Measurements from ENCODE around the gene CD37.

The CD37 gene

DNA sequence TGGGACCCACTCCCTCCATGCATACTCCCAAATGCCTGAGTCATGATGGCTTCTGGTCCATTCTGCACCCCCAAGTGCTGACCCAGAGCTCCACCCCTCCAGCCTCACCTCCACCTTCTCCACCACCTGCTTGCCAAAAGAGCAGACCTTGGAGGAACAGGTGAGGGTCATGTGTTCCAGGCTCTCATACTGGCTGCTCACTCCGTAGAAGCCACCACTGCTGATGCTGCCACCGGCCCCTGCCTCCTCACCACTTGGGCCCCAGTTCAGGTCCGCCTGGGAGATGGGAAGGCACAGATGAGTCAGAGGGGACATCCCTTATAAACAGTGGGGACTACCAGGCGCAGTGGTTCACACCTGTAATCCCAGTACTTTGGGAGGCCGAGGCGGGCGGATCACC lies 7.9 kb downstream of the CD37 start:
- Histone ChIP-seq H4K20me1 (ENCODE audit: low read depth, low read length) (no peaks in the 10 kb centered on the region), H2AFZ (ENCODE audit: low read depth, low read length, severe bottlenecking) (no peak overlapping the region), H3K27ac (ENCODE audit: low read depth, low read length) (no peak overlapping the region), H3K27me3 (ENCODE audit: low read length) (no peaks in the 10 kb centered on the region), H3K9me3 (ENCODE audit: insufficient read depth, low read length) (no peaks in the 10 kb centered on the region), H3K9me2 (replicated peaks; ENCODE audit: insufficient read depth, low read length) (no peaks in the 10 kb centered on the region), H3K4me3 (ENCODE audit: insufficient read depth, low read length, poor library complexity, severe bottlenecking) (no peak overlapping the region), H3F3A (ENCODE audit: insufficient read depth) (peaks cover 27% of the 10 kb centered on the region), H3K4me2 (ENCODE audit: low read depth, low read length, poor library complexity, severe bottlenecking) (no peak overlapping the region), H3K36me3 (ENCODE audit: low read length) (peaks cover 7% of the 10 kb centered on the region), H3K9ac (ENCODE audit: low read length) (no peak overlapping the region), H3K79me2 (ENCODE audit: insufficient read depth, low read length) (no peaks in the 10 kb centered on the region)
- TF ChIP-seq CTCF (IDR thresholded peaks at IDR 0.05; ENCODE audit: insufficient read depth, low read length, poor library complexity, severe bottlenecking) (no peak), EZH2phosphoT487 (conservative IDR thresholded peaks at IDR 0.05; ENCODE audit: low read length) (no peak)

DNA sequence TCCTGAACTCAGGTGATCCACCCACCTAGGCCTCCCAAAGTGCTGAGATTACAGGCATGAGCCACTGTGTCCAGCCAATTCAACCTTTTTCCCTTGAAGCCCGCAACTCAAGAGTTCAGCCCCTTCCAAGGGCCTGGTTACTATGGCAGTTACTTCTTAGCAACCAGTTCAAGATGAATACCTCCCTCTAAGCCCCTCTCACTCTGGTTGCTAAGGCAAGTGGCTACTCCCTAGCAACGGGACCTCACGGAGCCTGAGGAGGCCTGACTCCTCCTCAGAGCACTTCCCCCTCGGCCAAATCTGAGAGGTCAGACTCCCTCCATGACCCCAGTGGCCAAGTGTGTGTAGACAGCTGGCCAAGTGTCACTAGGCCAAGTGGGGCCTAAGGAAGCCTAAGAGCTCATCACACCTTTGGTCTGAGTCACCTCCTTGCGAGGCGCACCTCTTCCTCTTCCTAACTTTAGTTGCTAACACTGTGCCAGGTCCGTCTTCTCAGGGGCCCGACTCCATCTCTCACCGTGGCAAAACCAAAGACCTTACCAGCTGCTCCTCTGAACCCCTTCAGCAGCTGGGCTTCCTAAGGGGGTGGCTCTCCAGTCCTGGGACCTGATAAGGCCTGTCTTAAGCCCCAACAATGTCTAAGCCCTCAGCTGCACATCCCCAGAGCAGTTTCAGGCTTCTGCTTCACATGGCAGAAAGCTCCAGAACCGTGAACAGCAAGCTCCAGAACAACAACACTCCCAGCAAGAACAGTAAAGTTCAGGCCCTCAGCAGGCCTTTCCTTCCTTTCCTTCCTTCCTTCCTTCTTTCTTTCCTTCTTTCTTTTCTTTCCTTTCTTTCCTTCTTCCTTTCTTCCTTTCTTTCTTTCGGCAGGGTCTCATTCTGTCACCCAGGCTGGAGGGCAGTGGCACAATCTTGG lies 9.6 kb downstream of the CD37 start:
- no peaks in the 10 kb centered on the region for H3K27me3 ChIP-seq (ENCODE audit: low read length)
- H3K36me3 ChIP-seq (ENCODE audit: low read length), result no peaks in the 10 kb centered on the region
- no peak overlapping the region for H3K9ac ChIP-seq (ENCODE audit: low read length)
- H4K20me1 ChIP-seq (ENCODE audit: low read depth, low read length), result no peaks in the 10 kb centered on the region
- TF ChIP-seq CTCF (IDR thresholded peaks at IDR 0.05; ENCODE audit: insufficient read depth, low read length, poor library complexity, severe bottlenecking) (no peak), EZH2phosphoT487 (conservative IDR thresholded peaks at IDR 0.05; ENCODE audit: low read length) (no peak)
- H3F3A ChIP-seq (ENCODE audit: insufficient read depth), result peaks cover 20% of the 10 kb centered on the region
- no peaks in the 10 kb centered on the region for H3K9me3 ChIP-seq (ENCODE audit: insufficient read depth, low read length)
- H3K4me3 ChIP-seq (ENCODE audit: insufficient read depth, low read length, poor library complexity, severe bottlenecking), result no peak overlapping the region
- no peak overlapping the region for H2AFZ ChIP-seq (ENCODE audit: low read depth, low read length, severe bottlenecking)
- no peaks in the 10 kb centered on the region for H3K79me2 ChIP-seq (ENCODE audit: insufficient read depth, low read length)
- no peaks in the 10 kb centered on the region for H3K9me2 ChIP-seq (replicated peaks; ENCODE audit: insufficient read depth, low read length)
- H3K27ac ChIP-seq (ENCODE audit: low read depth, low read length), result no peak overlapping the region
- no peak overlapping the region for H3K4me2 ChIP-seq (ENCODE audit: low read depth, low read length, poor library complexity, severe bottlenecking)

- H3K4me3 ChIP-seq (ENCODE audit: insufficient read depth, low read length, poor library complexity, severe bottlenecking), result no peak overlapping the region
- no peak overlapping the region for H3K4me2 ChIP-seq (ENCODE audit: low read depth, low read length, poor library complexity, severe bottlenecking)
- H3K9me2 ChIP-seq (replicated peaks; ENCODE audit: insufficient read depth, low read length), result no peaks in the 10 kb centered on the region
- no peaks in the 10 kb centered on the region for H3K27me3 ChIP-seq (ENCODE audit: low read length)
- no peak overlapping the region for H3K9ac ChIP-seq (ENCODE audit: low read length)
- H3K9me3 ChIP-seq (ENCODE audit: insufficient read depth, low read length), result no peaks in the 10 kb centered on the region
- TF ChIP-seq EZH2phosphoT487 (conservative IDR thresholded peaks at IDR 0.05; ENCODE audit: low read length) (no peak), CTCF (IDR thresholded peaks at IDR 0.05; ENCODE audit: insufficient read depth, low read length, poor library complexity, severe bottlenecking) (no peak)
- H3K27ac ChIP-seq (ENCODE audit: low read depth, low read length), result no peak overlapping the region
- H3K79me2 ChIP-seq (ENCODE audit: insufficient read depth, low read length), result no peaks in the 10 kb centered on the region
- no peak overlapping the region for H2AFZ ChIP-seq (ENCODE audit: low read depth, low read length, severe bottlenecking)
- no peaks in the 10 kb centered on the region for H3K36me3 ChIP-seq (ENCODE audit: low read length)
- no peaks in the 10 kb centered on the region; the same call in 1 of the 2 replicates for H3F3A ChIP-seq (ENCODE audit: insufficient read depth)
- H4K20me1 ChIP-seq (ENCODE audit: low read depth, low read length), result no peaks in the 10 kb centered on the region
These were observed 12.0 kb downstream of the CD37 start for GRCh38 chr19:49347191-49347590.
